Measurements from ENCODE around the gene BANP. TPM values are rescaled to one million over a fixed set of nuclear protein-coding genes. Genes with fewer than 3 reads are reported as not detected.

The BANP gene
- total RNA-seq, 1 experiment from 2014 or later, result 22.6 TPM

- TF ChIP-seq REST (IDR thresholded peaks at IDR 0.05; ENCODE audit: insufficient read depth in 1 of 2, low read depth in 2 of 2, low read length in 1 of 2) (no peak), CTCF (IDR thresholded peaks at IDR 0.05) (no peak), POLR2AphosphoS5 (IDR thresholded peaks at IDR 0.05; ENCODE audit: low read depth, low read length) (no peak), SIN3A (IDR thresholded peaks at IDR 0.05; ENCODE audit: borderline replicate concordance, insufficient read depth, low read depth, low read length) (no peak), TCF7L2 (IDR thresholded peaks at IDR 0.05; ENCODE audit: low read depth, low read length) (no peak)
- DNase-seq (ENCODE audit: low read depth, low spot score) (no peak), ATAC-seq (no peak)
- Histone ChIP-seq H3K27ac (ENCODE audit: low read length) (peak overlapping the region; percentile 9), H3K9me3 (ENCODE audit: control insufficient read depth, insufficient read depth, low read depth, low read length) (no peaks in the 10 kb centered on the region), H3K27me3 (ENCODE audit: control insufficient read depth, insufficient read depth, low read length) (no peaks in the 10 kb centered on the region), H3K4me1 (ENCODE audit: control insufficient read depth, insufficient read depth, low read length) (peaks cover 4% of the 10 kb centered on the region), H3K36me3 (ENCODE audit: control insufficient read depth, insufficient read depth, low read length) (peaks cover 10% of the 10 kb centered on the region; the same call in 1 of the 2 replicates), H3K4me3 (ENCODE audit: low read depth in 2 of 2, low read length in 2 of 2) (no peak overlapping the region)
- no TSS peak for BruUV-seq (replicated peaks)
- intact Hi-C loops (cut with micrococcal nuclease; ENCODE audit: unreplicated experiment) (no loop called here), in situ Hi-C loops (cut with HindIII; ENCODE audit: low pct_unique_long_range_greater_than_20kb, low sequenced_read_pairs) (no loop called here)
- ChIA-PET CTCF (no interaction called here), POLR2A (no interaction called here)
These were observed 3.7 kb upstream of the BANP start for GRCh38 chr16:87947356-87948118.

- DNase-seq (ENCODE audit: low read depth, low spot score) (no peak), ATAC-seq (no peak)
- CTCF ChIA-PET, result no interaction called here
- intact Hi-C loops (cut with micrococcal nuclease; ENCODE audit: unreplicated experiment), result no loop called here
- peaks cover 10% of the 10 kb centered on the region; the same call in 1 of the 2 replicates for H3K36me3 ChIP-seq (ENCODE audit: control insufficient read depth, insufficient read depth, low read length)
- no TSS peak for BruUV-seq (replicated peaks)
- H3K9me3 ChIP-seq (ENCODE audit: control insufficient read depth, insufficient read depth, low read depth, low read length), result no peaks in the 10 kb centered on the region
- peaks cover 10% of the 10 kb centered on the region for H3K4me1 ChIP-seq (ENCODE audit: control insufficient read depth, insufficient read depth, low read length)
- H3K27me3 ChIP-seq (ENCODE audit: control insufficient read depth, insufficient read depth, low read length), result no peaks in the 10 kb centered on the region
- POLR2A ChIA-PET, result no interaction called here
- no peak overlapping the region for H3K4me3 ChIP-seq (ENCODE audit: low read depth in 2 of 2, low read length in 2 of 2)
- H3K27ac ChIP-seq (ENCODE audit: low read length), result peak overlapping the region; percentile 9
- in situ Hi-C loops (cut with HindIII; ENCODE audit: low pct_unique_long_range_greater_than_20kb, low sequenced_read_pairs), result no loop called here
- TF ChIP-seq POLR2AphosphoS5 (IDR thresholded peaks at IDR 0.05; ENCODE audit: low read depth, low read length) (no peak), SIN3A (IDR thresholded peaks at IDR 0.05; ENCODE audit: borderline replicate concordance, insufficient read depth, low read depth, low read length) (no peak), TCF7L2 (IDR thresholded peaks at IDR 0.05; ENCODE audit: low read depth, low read length) (no peak)
These were observed 3.1 kb upstream of the BANP start for GRCh38 chr16:87948119-87948545.

- no TSS peak for BruUV-seq (replicated peaks)
- ChIA-PET CTCF (no interaction called here), POLR2A (no interaction called here)
- intact Hi-C loops (cut with micrococcal nuclease; ENCODE audit: unreplicated experiment) (no loop called here), in situ Hi-C loops (cut with HindIII; ENCODE audit: low pct_unique_long_range_greater_than_20kb, low sequenced_read_pairs) (no loop called here)
- no peak for DNase-seq (ENCODE audit: low read depth, low spot score)
- Histone ChIP-seq H3K4me1 (ENCODE audit: control insufficient read depth, insufficient read depth, low read length) (peaks cover 15% of the 10 kb centered on the region), H3K27me3 (ENCODE audit: control insufficient read depth, insufficient read depth, low read length) (no peaks in the 10 kb centered on the region), H3K4me3 (ENCODE audit: low read depth in 2 of 2, low read length in 2 of 2) (no peak overlapping the region), H3K9me3 (ENCODE audit: control insufficient read depth, insufficient read depth, low read depth, low read length) (no peaks in the 10 kb centered on the region), H3K27ac (ENCODE audit: low read length) (no peak overlapping the region), H3K36me3 (ENCODE audit: control insufficient read depth, insufficient read depth, low read length) (peaks cover 10% of the 10 kb centered on the region; the same call in 1 of the 2 replicates)
- TF ChIP-seq TCF7L2 (IDR thresholded peaks at IDR 0.05; ENCODE audit: low read depth, low read length) (no peak), CTCF (IDR thresholded peaks at IDR 0.05) (no peak), SIN3A (IDR thresholded peaks at IDR 0.05; ENCODE audit: borderline replicate concordance, insufficient read depth, low read depth, low read length) (no peak), REST (IDR thresholded peaks at IDR 0.05; ENCODE audit: insufficient read depth in 1 of 2, low read depth in 2 of 2, low read length in 1 of 2) (no peak), POLR2AphosphoS5 (IDR thresholded peaks at IDR 0.05; ENCODE audit: low read depth, low read length) (no peak)
- no peak for ATAC-seq
These were observed 2.5 kb upstream of the BANP start for GRCh38 chr16:87948735-87949070.
